HPDE6-E6E7 (cell line): ENCODE data around the gene ACSS2.

Experiments used
- DNase-seq: peaks from one replicate; pipeline ENCODE4 v3.0.0; 2011; ENCODE audit warnings: missing footprints; ENCODE audit errors: extremely low spot score

The ACSS2 gene

DNA sequence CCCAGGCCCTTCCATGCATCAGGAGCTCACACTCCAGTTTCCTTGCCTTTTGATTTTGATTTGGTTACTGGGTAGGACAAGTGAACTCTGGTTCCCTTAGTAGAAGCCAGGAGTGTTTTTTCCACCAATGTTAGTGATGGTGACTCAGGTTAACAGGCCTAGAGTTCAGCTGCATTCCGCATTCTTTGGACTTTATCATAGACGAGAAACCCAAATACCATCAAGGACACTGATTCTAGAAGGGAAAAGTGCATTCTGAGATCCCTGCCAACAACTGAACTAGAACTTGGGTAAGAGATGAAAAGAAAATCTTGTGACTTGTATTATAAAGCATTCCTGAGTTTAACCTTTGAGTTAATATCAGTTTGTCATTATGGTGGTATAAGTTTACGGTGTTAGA is 70.2 kb downstream of the ACSS2 start:
- DNase-seq, result no peak

DNA sequence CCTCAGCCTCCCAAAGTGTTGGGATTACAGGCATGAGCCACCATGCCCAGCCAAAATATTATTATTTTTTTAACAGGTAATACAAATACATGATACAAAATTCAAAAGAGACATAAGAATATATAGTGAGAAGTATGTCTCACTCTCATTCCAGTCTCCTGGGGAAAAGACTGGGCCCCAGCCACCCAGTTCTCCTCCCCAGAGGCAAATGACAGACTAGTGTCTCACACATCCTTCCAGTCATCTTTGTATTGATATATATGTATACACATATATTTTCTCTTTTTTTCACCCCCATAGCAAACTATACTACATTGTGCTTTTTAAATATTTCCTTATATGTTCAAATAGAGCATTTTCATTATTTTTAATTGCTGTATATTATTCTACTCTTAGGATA is 70.9 kb downstream of the ACSS2 start:
- no peak for DNase-seq

GRCh38 chr20:34948030-34948429 is 71.6 kb downstream of the ACSS2 start:
- DNase-seq, result peak; percentile 74

- DNase-seq, result no peak
Measured at GRCh38 chr20:34949120-34949519, 72.7 kb downstream of the ACSS2 start.

DNA sequence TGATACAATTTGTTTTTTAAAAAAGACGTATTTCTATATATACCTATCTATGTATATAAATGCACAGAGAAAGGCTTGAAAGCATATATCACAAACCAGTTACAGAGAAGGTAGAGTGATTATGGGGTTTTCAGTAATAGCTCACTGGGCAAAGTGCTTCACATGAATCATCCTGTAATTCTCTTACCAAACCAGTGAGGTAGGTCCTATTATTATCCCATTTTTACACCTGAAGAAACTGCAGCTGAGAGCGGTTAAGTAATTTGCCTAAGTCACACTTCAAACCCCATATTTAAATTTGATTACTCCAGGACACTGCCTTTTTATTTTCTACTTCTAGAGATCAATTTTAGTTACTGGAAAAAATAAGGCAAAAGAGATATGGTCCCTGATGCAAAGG is 74.8 kb downstream of the ACSS2 start:
- DNase-seq, result peak; percentile 59

GRCh38 chr20:34951652-34952051 is 75.2 kb downstream of the ACSS2 start:
- no peak for DNase-seq

DNA sequence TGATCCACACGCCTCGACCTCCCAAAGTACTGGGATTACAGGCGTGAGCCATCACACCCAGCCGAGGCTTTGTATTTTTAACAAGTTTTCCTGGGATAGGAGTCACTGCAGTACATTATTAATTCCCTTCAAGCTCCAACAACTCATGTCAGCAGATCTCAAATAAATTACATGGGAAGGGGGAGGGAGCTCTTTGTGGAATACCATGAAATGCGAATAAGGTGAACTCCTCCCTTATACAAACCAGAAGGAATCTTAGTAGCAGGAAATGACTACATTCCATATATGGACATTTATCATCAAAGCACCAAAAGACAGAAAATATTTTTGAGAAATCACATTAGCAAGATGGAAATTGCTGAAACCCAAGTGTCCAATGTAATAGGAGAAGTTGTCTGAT is 76.3 kb downstream of the ACSS2 start:
- DNase-seq, result no peak

DNA sequence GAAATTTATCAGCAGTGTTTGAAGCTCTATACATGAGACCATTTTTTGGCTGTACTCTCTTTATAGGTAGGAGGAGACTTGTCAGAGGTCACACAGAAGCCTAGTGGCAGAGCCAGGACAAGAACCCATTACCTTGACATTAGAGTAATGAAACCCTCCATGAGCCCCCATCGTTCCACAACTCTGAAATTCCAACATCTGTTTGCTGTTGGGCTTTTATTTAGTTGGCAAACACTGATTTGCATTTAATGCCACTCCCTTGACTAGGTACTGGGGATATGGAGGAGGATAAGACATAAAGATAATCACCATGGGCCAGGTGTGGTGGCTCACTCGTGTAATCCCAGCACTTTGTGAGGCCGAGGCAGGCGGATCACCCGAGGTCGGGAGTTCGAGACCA is 77.5 kb downstream of the ACSS2 start:
- DNase-seq, result no peak

DNA sequence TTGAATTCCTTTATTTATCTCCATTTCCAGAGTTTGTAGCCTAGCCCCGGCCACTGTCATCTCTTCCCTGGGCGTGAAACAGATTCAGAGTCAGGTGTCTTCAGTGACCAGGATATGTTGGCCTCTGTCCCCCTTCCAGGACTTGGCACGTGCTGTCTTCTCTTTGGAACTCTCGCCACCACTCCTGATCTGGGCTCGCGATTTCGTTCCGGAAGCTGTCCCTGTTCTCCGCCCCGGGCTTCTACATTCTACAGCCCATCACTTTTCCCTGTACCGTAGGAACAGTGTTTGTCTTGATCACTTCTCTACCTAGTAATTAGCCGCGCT is 78.5 kb downstream of the ACSS2 start:
- DNase-seq, result no peak

DNA sequence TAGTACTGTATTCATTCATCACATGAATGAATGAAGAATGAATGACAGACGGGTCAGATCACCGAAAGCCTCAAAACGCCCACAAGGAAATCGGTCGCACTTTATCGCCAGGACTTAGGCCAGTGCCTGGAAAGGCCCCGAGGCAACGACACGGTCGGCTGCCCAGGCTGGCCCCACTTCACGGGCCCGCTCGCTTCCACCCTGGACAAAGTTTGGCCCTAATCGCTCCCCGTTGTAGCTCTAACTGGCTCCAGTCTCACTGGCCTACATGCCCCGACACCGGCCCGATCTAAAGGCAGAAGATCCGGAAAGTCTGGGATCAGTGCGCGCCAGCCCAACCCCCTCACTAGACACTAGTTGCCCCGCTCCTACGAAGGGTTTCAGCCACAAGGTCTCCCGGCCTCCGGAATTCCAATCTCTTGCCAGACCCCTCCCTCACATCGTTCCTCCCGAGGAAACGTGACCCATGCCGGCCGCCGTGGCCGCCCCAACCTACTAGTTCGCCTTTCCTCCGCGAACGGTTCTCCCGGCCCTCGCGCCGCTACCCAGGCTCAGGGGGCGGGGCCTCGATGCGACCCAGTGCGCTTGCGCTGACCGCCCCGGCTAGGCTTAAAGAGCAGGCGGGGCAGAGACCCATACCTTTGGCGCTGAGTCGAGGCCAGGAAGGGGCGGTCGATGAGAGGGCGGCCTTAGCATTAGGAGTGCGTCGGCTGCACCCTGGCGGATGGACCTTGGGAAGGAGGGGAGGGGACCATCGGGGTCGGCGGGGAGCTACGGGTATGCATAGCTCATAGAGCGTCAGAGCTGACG is 79.0 kb downstream of the ACSS2 start, which contains the start of the genes GSS and MYH7B:
Gene GSS, minus strand, starts transcription at position 576 of the 810 bp plus-strand sequence. CDS start 3,954 bp downstream, outside the sequence.
Gene MYH7B, plus strand, starts transcription at position 638 of the 810 bp plus-strand sequence. CDS start 22,138 bp downstream, outside the sequence.
- peak; percentile 100 for DNase-seq

DNA sequence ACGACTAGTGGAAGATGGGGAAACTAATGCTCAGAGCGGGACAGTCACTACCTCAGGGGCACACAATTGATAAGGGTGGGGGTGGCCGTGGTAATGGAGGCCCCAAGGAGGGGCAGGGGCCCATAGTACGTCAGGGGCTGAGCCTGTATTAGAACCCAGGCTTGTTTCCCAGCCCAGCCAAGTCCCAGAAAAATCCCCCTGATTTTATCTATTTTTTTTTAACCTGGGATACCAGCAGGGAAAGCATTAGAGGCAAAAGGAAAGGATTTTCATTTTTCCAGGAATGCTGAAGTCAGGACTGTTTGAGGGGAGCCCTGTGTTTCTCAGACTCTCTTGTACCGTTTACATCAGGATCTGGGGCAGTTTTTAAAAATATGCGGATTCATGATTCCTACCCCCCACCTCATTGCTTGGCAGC is 79.6 kb downstream of the ACSS2 start:
- no peak for DNase-seq

DNA sequence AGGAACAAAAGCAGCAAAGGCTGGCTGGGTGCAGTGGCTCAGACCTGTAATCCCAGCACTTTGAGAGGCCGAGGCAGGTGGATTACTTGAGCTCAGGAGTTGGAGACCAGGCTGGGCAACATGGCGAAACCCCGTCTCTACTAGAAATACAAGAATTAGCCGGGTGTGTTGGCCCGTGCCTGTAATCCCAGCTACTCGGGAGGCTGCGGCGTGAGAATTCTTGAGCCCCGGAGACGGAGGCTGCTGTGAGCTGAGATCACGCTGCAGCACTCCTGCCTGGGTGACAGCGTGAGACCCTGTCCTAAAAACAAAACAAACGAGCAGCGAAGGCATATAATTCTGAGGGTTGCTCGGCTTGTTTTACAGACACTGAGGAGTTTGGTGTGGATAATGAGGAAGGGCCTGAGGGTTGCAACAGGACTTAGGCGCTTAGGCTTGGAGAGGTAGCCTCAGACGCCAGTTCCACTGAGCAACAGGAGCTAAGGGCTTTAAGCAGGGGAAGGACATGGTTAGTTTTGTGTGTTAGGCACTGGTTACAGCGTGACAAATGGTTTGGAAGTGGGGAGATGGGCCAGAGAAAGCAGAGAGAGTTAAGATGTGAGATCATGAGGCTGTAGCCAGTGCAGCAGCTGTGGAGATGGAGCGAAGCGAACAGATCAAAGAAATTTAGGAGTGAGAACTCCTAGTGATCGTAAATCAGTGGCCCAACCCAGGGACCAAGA is 80.5 kb downstream of the ACSS2 start:
- DNase-seq, result no peak

GRCh38 chr20:34964486-34964885 is 88.1 kb downstream of the ACSS2 start:
- DNase-seq, result no peak

DNA sequence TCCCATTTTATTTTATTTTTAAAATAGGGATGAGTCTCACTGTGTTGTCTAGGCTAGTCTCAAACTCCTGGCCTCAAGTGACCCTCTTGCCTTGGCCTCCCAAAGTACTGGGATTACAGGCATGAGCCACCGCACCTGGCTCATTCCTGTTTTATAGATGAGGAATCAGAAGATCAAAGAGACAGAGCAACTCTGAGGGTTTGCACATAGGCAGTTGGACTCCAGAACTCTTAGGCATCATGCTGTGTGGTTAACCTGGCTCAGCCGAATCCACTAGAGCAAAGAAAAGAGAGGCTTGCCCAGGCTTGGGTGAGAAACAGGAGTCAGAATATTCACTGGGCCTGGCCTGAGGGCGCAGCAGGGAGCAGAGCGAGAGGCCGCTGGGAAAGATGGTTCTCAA is 88.6 kb downstream of the ACSS2 start:
- no peak for DNase-seq

- no peak for DNase-seq
Measured at GRCh38 chr20:34967421-34967820, 91.0 kb downstream of the ACSS2 start.

GRCh38 chr20:34968042-34968775 is 91.8 kb downstream of the ACSS2 start:
- DNase-seq, result no peak

DNA sequence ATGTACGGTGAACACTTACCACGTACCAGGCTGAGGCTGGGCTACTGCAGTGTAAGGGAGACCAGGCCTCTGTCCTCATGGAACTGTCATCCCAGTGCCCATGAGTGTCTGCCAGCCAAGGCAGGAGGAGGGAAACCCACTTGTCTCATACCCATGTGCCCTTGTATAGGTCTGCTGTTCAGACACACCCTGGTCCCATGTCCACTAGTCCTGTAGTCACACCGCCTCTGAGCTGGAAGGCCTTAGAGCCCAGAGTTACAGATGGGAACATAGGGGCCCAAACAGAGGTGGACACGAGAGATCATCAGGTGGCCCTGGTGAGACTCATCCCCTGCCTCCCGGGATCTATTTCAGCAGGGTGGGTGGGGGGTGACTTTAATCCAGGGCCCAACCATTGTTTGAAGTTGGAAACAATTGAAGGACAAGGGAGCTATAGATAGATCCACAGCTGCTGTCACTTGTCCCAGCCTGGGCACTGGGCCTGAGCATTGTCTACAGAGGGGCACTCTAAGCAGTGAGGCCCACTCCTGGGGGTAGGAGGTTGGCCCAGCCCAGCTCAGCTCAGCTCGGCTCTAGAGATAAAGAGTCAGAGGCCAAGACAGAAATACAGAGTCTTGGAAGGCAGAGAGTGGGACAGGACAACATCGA is 93.9 kb downstream of the ACSS2 start:
- DNase-seq, result no peak

GRCh38 chr20:34970846-34971560 is 94.6 kb downstream of the ACSS2 start:
- no peak for DNase-seq

DNA sequence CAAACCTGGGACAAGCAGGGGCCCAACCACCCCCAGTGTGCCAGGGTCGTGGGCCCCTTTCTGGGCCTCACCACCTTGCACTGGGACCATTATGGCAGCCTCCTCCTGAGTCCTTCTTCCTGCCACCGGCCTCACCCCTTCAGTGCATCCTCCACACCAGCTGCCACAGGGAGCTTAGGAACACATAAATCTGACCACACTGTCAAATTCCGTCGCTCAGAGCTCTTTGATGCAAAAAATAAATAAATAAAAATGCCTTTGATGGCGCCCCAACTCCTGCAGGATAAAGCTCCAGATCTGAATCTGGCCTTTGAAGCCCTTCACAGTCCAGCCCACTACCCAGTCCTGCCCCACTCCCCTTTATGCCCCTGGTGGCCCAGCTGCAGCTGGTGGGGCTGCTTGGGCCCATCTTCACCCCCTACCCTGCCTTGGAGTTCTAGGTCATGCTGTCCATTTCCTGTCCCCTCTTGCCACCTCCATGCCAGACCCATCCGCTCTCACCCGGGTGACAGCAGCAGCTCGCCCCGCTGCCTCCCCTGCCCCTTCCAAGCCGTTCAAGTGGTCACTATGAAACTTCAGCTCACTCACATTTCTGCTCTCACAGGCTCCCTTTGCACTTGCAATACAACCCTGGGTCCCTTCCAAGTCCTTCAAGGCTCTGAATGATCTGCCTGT is 95.3 kb downstream of the ACSS2 start:
- DNase-seq, result no peak

DNA sequence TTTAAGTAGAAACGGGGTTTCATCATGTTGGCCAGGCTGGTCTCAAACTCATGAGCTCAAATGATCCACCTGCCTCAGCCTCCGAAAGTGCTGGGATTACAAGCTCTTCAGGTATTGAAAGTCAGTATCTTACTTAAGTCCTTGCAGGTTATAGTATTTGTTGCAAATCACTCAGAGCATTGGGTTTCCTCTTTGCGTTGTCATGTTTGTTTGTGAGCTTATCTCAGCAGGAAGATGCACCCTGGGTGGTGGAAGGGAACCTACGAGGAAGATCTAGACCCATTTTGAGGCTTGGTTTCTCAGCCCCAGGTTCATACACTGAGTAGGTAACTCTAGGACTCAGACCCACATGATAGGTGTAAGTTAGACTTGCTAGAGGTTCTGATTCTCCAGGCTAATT is 97.8 kb downstream of the ACSS2 start:
- no peak for DNase-seq

GRCh38 chr20:34976286-34976685 is 99.9 kb downstream of the ACSS2 start:
- DNase-seq, result no peak
